Measurements from ENCODE around the gene THOC5.
"Not testable (repeated sequence)": the region's sequence is repeated elsewhere in the genome, so short reads cannot be mapped to it uniquely, and the experiment has no call there.

GRCh38 chr22:29594447-29594846 lies 40.9 kb upstream of the THOC5 start:
- not testable (repeated sequence) for TF ChIP-seq CTCF (IDR thresholded peaks at IDR 0.05); POLR2A (IDR thresholded peaks at IDR 0.05); EP300 (IDR thresholded peaks at IDR 0.05; ENCODE audit: low read depth)

Measured in transverse colon (tissue), 3 donors.